HG03280 (cell line): ENCODE measurements around the gene COA4.

Experiments
- ATAC-seq: cut with Tn5 transposase; IDR thresholded peaks from one replicate; pipeline ENCODE4 v1.9.1; 2021; ENCODE audit warnings: mild to moderate bottlenecking, moderate library complexity; ENCODE audit not compliant: unreplicated experiment

Gene COA4

GRCh38 chr11:73866095-73866579 is 10.5 kb downstream of the COA4 start:
- ATAC-seq = no peak

- no peak for ATAC-seq
Measured at GRCh38 chr11:73862986-73863385, 13.7 kb downstream of the COA4 start.

GRCh38 chr11:73860202-73860601 is 16.4 kb downstream of the COA4 start:
- no peak for ATAC-seq

- no peak for ATAC-seq
Measured at GRCh38 chr11:73859671-73860070, 17.0 kb downstream of the COA4 start.

- no peak for ATAC-seq
Measured at GRCh38 chr11:73856031-73856567, 20.5 kb downstream of the COA4 start.

GRCh38 chr11:73854680-73855079 is 22.0 kb downstream of the COA4 start:
- ATAC-seq = no peak

GRCh38 chr11:73852049-73852448 is 24.6 kb downstream of the COA4 start:
- ATAC-seq = no peak

- ATAC-seq = no peak
Measured at GRCh38 chr11:73851046-73851764, 25.4 kb downstream of the COA4 start.

- no peak for ATAC-seq
Measured at GRCh38 chr11:73839123-73839457, 37.6 kb downstream of the COA4 start.

GRCh38 chr11:73838443-73839122 is 38.1 kb downstream of the COA4 start:
- ATAC-seq = no peak

GRCh38 chr11:73833067-73833466 is 43.6 kb downstream of the COA4 start:
- ATAC-seq = no peak

GRCh38 chr11:73830261-73830660 is 46.4 kb downstream of the COA4 start:
- ATAC-seq = no peak
